SKM-1 treated with dmso at 0.1 percent for 144 hours (cell line): ENCODE data around the gene USH2A.

Experiments used
- DNase-seq: peaks from one replicate; lab custom pipeline; 2025; ENCODE audit not compliant: unreplicated experiment; lab: John Stamatoyannopoulos, UW

The USH2A gene

DNA sequence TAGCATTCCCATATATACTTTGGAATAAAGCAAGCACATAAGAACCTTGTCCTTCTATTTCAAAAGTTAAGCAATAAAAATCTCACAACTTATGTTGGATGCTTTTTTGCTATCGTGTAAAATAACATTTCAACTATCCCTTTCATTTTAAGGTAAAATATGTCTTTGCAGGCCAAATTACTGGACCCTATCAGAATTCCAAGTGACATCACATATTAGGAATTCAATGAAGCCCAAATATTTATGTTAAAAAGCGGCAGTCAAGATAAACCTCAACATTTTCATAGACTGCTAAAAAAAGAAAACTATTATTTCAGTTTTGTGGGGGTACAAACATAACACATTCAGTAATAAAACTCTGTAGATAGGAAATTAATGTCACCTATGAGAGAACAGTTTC, 604.1 kb downstream of the USH2A start:
- DNase-seq = no peak

GRCh38 chr1:215807911-215808436, 615.3 kb downstream of the USH2A start:
- DNase-seq = no peak

- DNase-seq = no peak
Observed at GRCh38 chr1:215807218-215807617, 616.0 kb downstream of the USH2A start.

DNA sequence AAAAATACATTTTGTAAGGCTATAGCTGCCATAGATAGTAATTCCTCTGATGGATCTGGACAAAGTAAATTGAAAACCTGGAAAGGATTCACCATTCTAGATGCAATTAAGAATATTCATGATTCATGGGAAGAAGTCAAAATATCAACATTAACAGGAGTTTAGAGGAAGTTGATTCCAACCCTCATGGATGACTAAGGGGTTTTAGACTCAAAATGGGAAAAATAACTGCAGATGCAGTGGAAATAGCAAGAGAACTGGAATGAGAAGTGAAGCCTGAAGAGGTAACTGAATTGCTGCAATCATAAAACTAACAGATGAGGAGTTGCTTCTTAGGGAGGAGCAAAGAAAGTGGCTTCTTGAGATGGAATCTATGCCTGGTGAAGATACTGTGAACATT, 625.4 kb downstream of the USH2A start:
- no peak for DNase-seq

GRCh38 chr1:215794156-215794555, 629.1 kb downstream of the USH2A start:
- DNase-seq = no peak

DNA sequence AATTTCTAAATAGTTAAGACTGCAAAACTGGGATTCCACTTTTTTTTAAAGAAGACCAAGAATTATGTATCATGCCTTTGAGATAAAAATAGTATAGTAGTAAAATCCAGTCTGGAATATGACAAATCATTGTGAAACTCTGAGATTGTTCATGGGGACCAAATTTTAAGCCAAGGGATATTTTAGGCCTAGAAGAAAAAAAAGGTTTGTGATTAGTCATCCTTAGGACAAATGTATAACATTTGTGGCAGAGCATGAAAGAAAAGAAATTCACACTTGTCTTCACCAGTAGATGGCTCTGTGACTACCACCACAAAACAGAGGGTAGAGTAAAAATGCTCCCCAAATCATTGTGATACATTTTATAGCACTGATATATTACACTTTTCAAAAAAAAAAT, 630.1 kb downstream of the USH2A start:
- DNase-seq = peak; percentile 29

DNA sequence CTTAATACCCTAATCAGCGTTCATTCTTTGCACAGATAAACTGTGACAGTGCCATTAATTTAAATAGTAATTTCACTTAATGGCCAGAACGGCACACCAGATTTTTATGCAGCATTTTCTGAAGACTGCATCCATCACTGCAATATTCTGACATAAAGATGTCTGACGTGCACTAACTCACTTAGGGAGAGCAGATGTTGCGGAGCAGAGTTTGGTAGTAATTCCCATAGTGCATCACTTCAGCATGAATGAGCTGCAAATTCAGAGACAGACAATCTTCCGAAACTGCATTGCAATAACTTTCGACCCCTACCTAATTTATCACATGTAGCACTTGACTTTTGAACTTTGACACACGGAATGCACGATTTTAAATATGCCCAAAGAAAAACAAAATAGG, 630.8 kb downstream of the USH2A start:
- no peak for DNase-seq

- no peak for DNase-seq
Observed at GRCh38 chr1:215789981-215790380, 633.3 kb downstream of the USH2A start.

DNA sequence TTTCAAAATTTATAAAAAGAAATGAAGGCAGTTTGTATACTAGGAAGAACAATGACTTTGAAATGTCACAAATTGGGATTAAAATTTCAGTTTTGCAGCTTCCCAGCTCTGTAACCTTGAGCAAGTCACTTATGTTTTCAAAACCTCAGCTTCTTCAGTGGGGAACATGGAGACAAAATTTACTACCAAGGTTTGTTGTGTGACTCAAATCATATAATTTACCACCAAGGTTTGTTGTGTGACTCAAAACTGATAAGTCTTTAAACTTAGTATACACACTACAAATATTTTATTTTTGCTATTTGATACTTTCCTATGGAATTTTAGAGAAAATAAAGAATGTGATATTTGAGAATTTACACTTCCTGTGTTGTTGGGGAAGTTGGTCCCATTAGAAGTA, 636.3 kb downstream of the USH2A start:
- no peak for DNase-seq

DNA sequence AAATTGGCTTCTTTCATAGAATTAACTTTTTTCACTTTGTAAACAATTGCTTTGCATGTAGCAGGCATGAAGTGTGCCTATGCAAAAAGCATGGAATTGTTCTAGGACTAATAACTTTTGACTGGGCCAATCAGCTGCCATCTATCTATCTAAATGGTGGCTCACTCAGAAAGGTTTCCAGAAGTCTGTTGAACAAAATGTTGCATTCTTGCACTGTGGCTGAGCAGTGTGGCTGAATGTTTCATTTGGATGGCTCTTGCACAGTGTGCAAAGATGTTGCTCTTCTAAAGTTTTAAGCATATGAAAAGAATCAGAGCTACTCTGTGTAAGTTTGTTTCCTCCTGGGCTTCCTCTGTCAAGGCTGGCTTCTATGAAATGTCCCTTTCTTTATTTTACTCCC, 642.6 kb downstream of the USH2A start:
- no peak for DNase-seq

GRCh38 chr1:215780139-215780538, 643.1 kb downstream of the USH2A start:
- DNase-seq = no peak

- no peak for DNase-seq
Observed at GRCh38 chr1:215779729-215780128, 643.5 kb downstream of the USH2A start.

- no peak for DNase-seq
Observed at GRCh38 chr1:215777370-215777925, 645.8 kb downstream of the USH2A start.

GRCh38 chr1:215776336-215776735, 646.9 kb downstream of the USH2A start:
- no peak for DNase-seq

- no peak for DNase-seq
Observed at GRCh38 chr1:215772151-215772550, 651.1 kb downstream of the USH2A start.

DNA sequence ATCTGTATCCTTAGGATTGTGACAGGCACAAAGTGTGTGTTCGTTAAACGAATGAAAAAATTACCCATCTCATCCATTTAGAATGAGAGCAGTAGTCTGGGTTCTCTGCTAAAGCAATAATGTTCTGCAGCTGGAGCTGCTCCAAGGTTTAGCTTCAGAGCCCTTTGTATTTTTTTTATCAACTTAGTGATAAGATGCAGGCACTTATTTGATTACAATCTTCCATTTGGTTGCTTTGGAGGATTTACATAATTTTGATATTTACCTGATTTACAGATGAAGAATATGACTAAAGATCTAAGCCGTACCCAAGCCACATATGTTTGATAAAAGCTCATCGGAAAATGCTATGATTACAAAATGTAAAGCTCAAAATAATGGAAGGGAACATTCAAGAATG, 654.9 kb downstream of the USH2A start:
- no peak for DNase-seq

DNA sequence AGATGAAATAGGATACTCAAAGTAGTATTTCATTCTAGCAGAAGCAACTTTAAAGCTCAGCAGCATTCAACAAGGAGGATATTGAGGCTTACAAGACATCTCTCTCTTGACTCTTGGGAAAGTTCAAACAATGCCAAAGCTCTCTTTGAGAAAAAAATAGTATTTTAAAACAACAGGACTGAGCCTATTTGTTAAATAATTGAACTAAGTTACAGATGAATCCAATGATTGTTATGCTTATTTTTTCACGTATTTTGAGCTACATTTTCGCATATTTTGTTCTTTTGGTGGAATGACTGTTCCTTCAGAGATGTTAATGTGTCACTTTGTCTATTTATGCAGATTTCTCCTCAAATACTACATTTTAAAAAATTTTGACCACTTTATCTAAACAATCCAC, 655.5 kb downstream of the USH2A start:
- DNase-seq = no peak

DNA sequence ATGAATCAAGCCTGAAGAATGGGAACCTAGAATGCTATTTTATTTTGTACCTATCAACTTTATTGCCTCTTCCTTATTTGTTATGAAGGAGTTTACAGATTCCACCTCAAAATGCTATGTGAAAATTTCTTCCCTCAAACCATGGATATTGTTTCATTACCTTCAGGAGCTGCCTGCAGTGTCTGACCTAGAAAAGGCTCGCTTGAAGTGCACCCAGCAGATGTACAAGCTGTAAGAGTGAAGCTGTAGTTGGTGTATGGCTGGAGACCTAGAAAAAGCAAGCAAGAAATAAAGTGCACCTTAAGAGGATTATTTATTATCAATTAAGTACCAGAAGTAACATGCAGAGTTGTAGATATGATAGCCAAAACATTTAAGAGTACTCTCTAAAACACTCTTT, 656.7 kb downstream of the USH2A start:
- no peak for DNase-seq

- DNase-seq = no peak
Observed at GRCh38 chr1:215765833-215766232, 657.4 kb downstream of the USH2A start.

DNA sequence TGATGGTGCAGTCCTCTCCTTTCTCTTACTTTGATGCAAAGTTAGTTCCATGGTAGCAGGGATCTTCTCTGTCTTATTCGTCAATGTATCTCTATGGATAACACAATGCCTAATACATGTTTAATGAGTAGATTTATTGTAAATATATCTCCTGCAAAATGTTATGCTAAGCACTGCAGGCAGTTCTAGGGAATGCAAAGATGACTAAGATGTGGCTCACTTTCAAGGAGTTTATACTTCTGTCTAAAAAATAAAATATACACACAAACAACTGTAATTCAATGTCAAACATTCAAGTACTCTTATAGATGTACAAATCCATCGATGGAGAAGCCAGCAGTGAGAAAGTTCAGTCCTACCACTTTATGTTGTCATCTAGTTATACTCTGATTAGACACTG, 661.8 kb downstream of the USH2A start:
- no peak for DNase-seq

- no peak for DNase-seq
Observed at GRCh38 chr1:215754112-215754511, 669.1 kb downstream of the USH2A start.

DNA sequence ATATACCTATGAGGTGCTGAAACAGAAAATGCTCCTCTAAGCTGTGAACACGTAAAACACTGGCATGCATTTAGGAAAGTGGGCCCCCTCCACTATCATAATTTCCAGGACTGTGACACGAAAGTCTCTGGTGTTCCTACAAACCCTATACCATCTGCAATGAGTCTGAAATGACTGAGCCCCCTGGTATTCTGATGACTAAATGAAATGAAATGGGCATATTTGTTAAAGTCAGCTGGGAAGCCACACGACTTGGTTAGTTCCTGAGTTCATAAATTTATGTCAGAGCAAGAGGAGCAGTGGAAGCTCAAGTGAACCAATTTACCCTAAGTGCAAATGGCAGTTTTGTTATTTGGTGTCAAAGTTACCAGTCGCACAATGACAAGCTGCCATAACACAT, 673.8 kb downstream of the USH2A start:
- no peak for DNase-seq

DNA sequence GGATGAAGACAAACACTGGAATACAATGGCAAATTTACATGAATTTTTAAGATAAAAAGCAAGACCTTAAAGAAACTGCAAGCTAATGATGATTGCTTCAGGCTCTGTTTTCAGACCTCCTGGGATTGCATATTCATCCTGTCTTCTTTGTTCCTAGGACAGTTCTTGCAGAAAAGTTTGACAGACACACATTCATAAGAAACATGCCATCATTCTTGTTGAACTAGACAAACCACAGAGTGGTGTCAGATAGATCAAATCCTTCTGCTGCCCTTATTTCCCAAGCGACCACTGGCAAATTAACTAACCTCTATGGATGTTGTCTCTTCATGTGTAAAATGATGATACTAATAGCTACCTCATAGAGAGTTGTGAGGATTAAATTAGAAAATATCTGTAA, 674.8 kb downstream of the USH2A start:
- DNase-seq = no peak

GRCh38 chr1:215744419-215744818, 678.8 kb downstream of the USH2A start:
- DNase-seq = no peak
